Fibroblast of lung (primary cell): Measurements from ENCODE around the gene MAP4K3.

ENCODE experiments used
- CTCF ChIP-seq, 2 donors: IDR thresholded peaks in 1 of 2; conservative IDR thresholded peaks in 1 of 2; 1 replicate in 1 of 2; 2 replicates in 1 of 2; pipeline ENCODE4 v1.5.1; 2011 to 2012; ENCODE audit warnings: low read length in 2 of 2, control low read depth in 1 of 2, inconsistent platforms in 1 of 2, low read depth in 1 of 2, mild to moderate bottlenecking in 1 of 2
- EZH2 ChIP-seq: IDR thresholded peaks from 2 replicates; pipeline ENCODE4 v1.5.1; 2012; ENCODE audit warnings: low read length, control low read depth, mild to moderate bottlenecking; ENCODE audit errors: missing control alignments

- TF ChIP-seq EZH2 (no peak), CTCF (conservative IDR thresholded peaks at IDR 0.05 in 1 of 2, IDR thresholded peaks at IDR 0.05 in 1 of 2; ENCODE audit: low read depth in 1 of 2, low read length in 2 of 2) (no peak)
Observed at GRCh38 chr2:39260087-39260486, 177.0 kb downstream of the MAP4K3 start.
